ENCODE results near the gene OGG1. TPM values are rescaled to one million over a fixed set of nuclear protein-coding genes. Genes with fewer than 3 reads are reported as not detected.

Gene OGG1
- total RNA-seq, 1 donor from 2014 or later, result 36.0 TPM

GRCh38 chr3:9736831-9737230 lies 12.9 kb upstream of the OGG1 start:
- no peaks in the 10 kb centered on the region for H3K27me3 ChIP-seq
- peaks cover 60 to 74% of the 10 kb centered on the region in 2 donors for H3K36me3 ChIP-seq
- no peak overlapping the region for H3K27ac ChIP-seq
- no peak overlapping the region for H3K4me3 ChIP-seq
- no peaks in the 10 kb centered on the region for H3K9me3 ChIP-seq
- intact Hi-C loops (cut with DNase I), result loop anchor here (10.0 kb wide), 2 partner anchors 408 to 438 kb away; partner anchors contain the start of gene VHL
- peaks cover 15% of the 10 kb centered on the region in 2 donors for H3K4me1 ChIP-seq
- TF ChIP-seq, protein P1, sequence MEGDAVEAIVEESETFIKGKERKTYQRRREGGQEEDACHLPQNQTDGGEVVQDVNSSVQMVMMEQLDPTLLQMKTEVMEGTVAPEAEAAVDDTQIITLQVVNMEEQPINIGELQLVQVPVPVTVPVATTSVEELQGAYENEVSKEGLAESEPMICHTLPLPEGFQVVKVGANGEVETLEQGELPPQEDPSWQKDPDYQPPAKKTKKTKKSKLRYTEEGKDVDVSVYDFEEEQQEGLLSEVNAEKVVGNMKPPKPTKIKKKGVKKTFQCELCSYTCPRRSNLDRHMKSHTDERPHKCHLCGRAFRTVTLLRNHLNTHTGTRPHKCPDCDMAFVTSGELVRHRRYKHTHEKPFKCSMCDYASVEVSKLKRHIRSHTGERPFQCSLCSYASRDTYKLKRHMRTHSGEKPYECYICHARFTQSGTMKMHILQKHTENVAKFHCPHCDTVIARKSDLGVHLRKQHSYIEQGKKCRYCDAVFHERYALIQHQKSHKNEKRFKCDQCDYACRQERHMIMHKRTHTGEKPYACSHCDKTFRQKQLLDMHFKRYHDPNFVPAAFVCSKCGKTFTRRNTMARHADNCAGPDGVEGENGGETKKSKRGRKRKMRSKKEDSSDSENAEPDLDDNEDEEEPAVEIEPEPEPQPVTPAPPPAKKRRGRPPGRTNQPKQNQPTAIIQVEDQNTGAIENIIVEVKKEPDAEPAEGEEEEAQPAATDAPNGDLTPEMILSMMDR (IDR thresholded peaks at IDR 0.05), result no peak
- no peak for DNase-seq (ENCODE audit: low spot score in 2 of 2)

DNA sequence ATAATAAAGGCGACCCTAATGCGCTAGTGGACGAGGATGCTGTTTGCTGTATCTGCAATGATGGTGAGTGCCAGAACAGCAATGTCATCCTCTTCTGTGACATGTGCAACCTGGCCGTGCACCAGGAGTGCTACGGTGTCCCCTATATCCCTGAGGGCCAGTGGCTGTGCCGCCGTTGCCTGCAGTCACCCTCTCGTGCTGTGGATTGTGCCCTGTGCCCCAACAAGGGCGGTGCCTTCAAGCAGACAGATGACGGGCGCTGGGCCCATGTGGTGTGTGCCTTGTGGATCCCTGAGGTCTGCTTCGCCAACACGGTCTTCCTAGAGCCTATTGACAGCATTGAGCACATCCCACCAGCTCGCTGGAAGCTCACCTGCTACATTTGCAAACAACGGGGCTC lies 10.6 kb upstream of the OGG1 start:
- intact Hi-C loops (cut with DNase I), result loop anchor here (10.0 kb wide), 2 partner anchors 406 to 436 kb away; partner anchors contain the start of gene VHL
- no peaks in the 10 kb centered on the region for H3K9me3 ChIP-seq
- peaks cover 81 to 95% of the 10 kb centered on the region in 2 donors for H3K36me3 ChIP-seq
- no peak for DNase-seq (ENCODE audit: low spot score in 2 of 2)
- TF ChIP-seq, protein P1 (IDR thresholded peaks at IDR 0.05), result no peak
- H3K27ac ChIP-seq, result no peak overlapping the region
- no peaks in the 10 kb centered on the region for H3K4me1 ChIP-seq
- H3K4me3 ChIP-seq, result no peak overlapping the region
- H3K27me3 ChIP-seq, result no peaks in the 10 kb centered on the region

- H3K36me3 ChIP-seq, result peaks cover 92 to 98% of the 10 kb centered on the region in 2 donors
- no peaks in the 10 kb centered on the region for H3K9me3 ChIP-seq
- no peak overlapping the region for H3K27ac ChIP-seq
- TF ChIP-seq, protein P1 (IDR thresholded peaks at IDR 0.05), result no peak
- no peaks in the 10 kb centered on the region for H3K27me3 ChIP-seq
- intact Hi-C loops (cut with DNase I), result no loop called here
- H3K4me1 ChIP-seq, result no peaks in the 10 kb centered on the region
- DNase-seq (ENCODE audit: low spot score in 2 of 2), result no peak
- H3K4me3 ChIP-seq, result no peak overlapping the region
Observed at GRCh38 chr3:9742560-9742959, 7.2 kb upstream of the OGG1 start.

- Histone ChIP-seq H3K27me3 (no peaks in the 10 kb centered on the region), H3K9me3 (no peaks in the 10 kb centered on the region), H3K36me3 (peaks cover 88 to 91% of the 10 kb centered on the region in 2 donors), H3K27ac (no peak overlapping the region), H3K4me3 (no peak overlapping the region), H3K4me1 (no peaks in the 10 kb centered on the region)
- TF ChIP-seq, protein P1 (IDR thresholded peaks at IDR 0.05), result no peak
- intact Hi-C loops (cut with DNase I), result no loop called here
- DNase-seq (ENCODE audit: low spot score in 2 of 2), result no peak
Observed at GRCh38 chr3:9743548-9743947, 6.2 kb upstream of the OGG1 start.

- Histone ChIP-seq H3K27ac (no peak overlapping the region), H3K9me3 (no peaks in the 10 kb centered on the region), H3K4me1 (peaks cover 0 to 3% of the 10 kb centered on the region in 2 donors), H3K27me3 (no peaks in the 10 kb centered on the region), H3K36me3 (peaks cover 82 to 85% of the 10 kb centered on the region in 2 donors), H3K4me3 (no peak overlapping the region)
- no peak for DNase-seq (ENCODE audit: low spot score in 2 of 2)
- TF ChIP-seq, protein P1 (IDR thresholded peaks at IDR 0.05), result no peak
- intact Hi-C loops (cut with DNase I), result no loop called here
Observed at GRCh38 chr3:9744162-9744561, 5.6 kb upstream of the OGG1 start.

- no peak overlapping the region for H3K27ac ChIP-seq
- no peak overlapping the region for H3K4me3 ChIP-seq
- no peak for DNase-seq (ENCODE audit: low spot score in 2 of 2)
- no peaks in the 10 kb centered on the region for H3K27me3 ChIP-seq
- TF ChIP-seq, protein P1 (IDR thresholded peaks at IDR 0.05), result no peak
- no peaks in the 10 kb centered on the region for H3K9me3 ChIP-seq
- intact Hi-C loops (cut with DNase I), result no loop called here
- peaks cover 69 to 72% of the 10 kb centered on the region in 2 donors for H3K36me3 ChIP-seq
- peaks cover 0 to 4% of the 10 kb centered on the region in 2 donors for H3K4me1 ChIP-seq
Observed at GRCh38 chr3:9745521-9745920, 4.2 kb upstream of the OGG1 start.
